Upper lobe of left lung (tissue), 6 donors: ENCODE measurements around the gene MAP3K13. TPM values are rescaled to one million over a fixed set of nuclear protein-coding genes. Genes with fewer than 3 reads are reported as not detected.
"Not testable (repeated sequence)": the region's sequence is repeated elsewhere in the genome, so short reads cannot be mapped to it uniquely, and the experiment has no call there.

Source experiments
- ATAC-seq, 2 donors: fragments of 200-7000 bp; cut with Tn5 transposase; one replicate each; pipeline ENCODE4 v1.9.1; 2022; ENCODE audit warnings: mild to moderate bottlenecking in 2 of 2, moderate library complexity in 2 of 2; ENCODE audit not compliant: low FRiP score in 2 of 2
- DNase-seq, 2 donors: peaks; one replicate each; pipeline ENCODE4 v3.0.0-alpha.2; 2019 to 2020
- H3K27ac ChIP-seq, 4 donors: fragments of 200-600 bp; sonication (generic); one replicate each; pipeline ENCODE4 v1.5.1; 2016 to 2019
- H3K27me3 ChIP-seq, 4 donors: fragments of 200-600 bp; sonication (generic); one replicate each; pipeline ENCODE4 v1.5.1; 2017 to 2019
- H3K36me3 ChIP-seq, 4 donors: fragments of 200-600 bp; sonication (generic); one replicate each; pipeline ENCODE4 v1.5.1; 2016 to 2019
- H3K4me1 ChIP-seq, 4 donors: fragments of 200-600 bp; sonication (generic); one replicate each; pipeline ENCODE4 v1.5.1; 2018 to 2019
- H3K4me3 ChIP-seq, 4 donors: fragments of 200-600 bp; sonication (generic); one replicate each; pipeline ENCODE4 v1.5.1; 2017 to 2019; ENCODE audit warnings: mild to moderate bottlenecking in 2 of 4, moderate library complexity in 1 of 4
- H3K9me3 ChIP-seq, 4 donors: fragments of 200-600 bp; sonication (generic); one replicate each; pipeline ENCODE4 v1.5.1; 2018 to 2019
- EP300 ChIP-seq, 4 donors: sonication (generic); formaldehyde crosslinking; IDR thresholded peaks; one replicate each; pipeline ENCODE4 v1.5.1; 2017; ENCODE audit warnings: antibody characterized with exemption in 4 of 4, control low read depth in 2 of 4
- POLR2A ChIP-seq, 4 donors: fragments of 450-650 bp; IDR thresholded peaks; one replicate each; pipeline ENCODE4 v1.5.1; 2016 to 2017; ENCODE audit warnings: antibody characterized with exemption in 4 of 4, mild to moderate bottlenecking in 2 of 4
- POLR2AphosphoS5 ChIP-seq, 2 donors: sonication (generic); formaldehyde crosslinking; IDR thresholded peaks; one replicate each; pipeline ENCODE4 v1.5.1; 2017; ENCODE audit warnings: antibody characterized with exemption in 2 of 2
- WGBS, 2 donors: methylation state at CpG; one replicate each; pipeline ENCODE4 v1.1.5; 2017 to 2018; 5-methylcytosine and 5-hydroxymethylcytosine counted together
- total RNA-seq, 6 donors: library from RNA; depleted of rRNA in 4 of 6; stranded (reverse); fragments of >200 nt in 4 of 6; gene quantifications; one replicate each; pipeline versions ENCODE4 v1.1.0 to v1.2.1, GENCODE V29; 2016 to 2021
- TF ChIP-seq, protein P1 (sequence below), 6 experiments: fragments of 450-650 bp in 4 of 6; fragments of 200-600 bp in 2 of 6; sonication (generic) in 2 of 6; IDR thresholded peaks; one replicate each; pipeline ENCODE4 v1.5.1; 2016 to 2019; ENCODE audit warnings: antibody characterized with exemption in 6 of 6
- donor health status: DM: no; HTN: no; CAD: no; lungs with moderate emphysema.
- donor health status: DM: no; HTN: yes; CAD: no; lungs with severe emphysema.

MAP3K13 gene
- total RNA-seq, 6 donors from 2014 or later = 25.3 to 41.4 (median 31.2) TPM

GRCh38 chr3:185363662-185364203, 797 bp downstream of the MAP3K13 start:
- WGBS, 2 donors = 6% methylated on average over 8 of the region's 8 CpGs
- Histone ChIP-seq H3K36me3 (no peaks in the 10 kb centered on the region), H3K9me3 (no peaks in the 10 kb centered on the region), H3K27ac (peak overlapping the region; percentile 69 to 77 (median 74)), H3K4me3 (peak overlapping the region; percentile 42 to 61 (median 50)), H3K4me1 (peaks cover 0 to 11% (median 1%) of the 10 kb centered on the region in 4 donors), H3K27me3 (no peaks in the 10 kb centered on the region)
- ATAC-seq = peak; percentile 55 to 56
- TF ChIP-seq, protein P1, sequence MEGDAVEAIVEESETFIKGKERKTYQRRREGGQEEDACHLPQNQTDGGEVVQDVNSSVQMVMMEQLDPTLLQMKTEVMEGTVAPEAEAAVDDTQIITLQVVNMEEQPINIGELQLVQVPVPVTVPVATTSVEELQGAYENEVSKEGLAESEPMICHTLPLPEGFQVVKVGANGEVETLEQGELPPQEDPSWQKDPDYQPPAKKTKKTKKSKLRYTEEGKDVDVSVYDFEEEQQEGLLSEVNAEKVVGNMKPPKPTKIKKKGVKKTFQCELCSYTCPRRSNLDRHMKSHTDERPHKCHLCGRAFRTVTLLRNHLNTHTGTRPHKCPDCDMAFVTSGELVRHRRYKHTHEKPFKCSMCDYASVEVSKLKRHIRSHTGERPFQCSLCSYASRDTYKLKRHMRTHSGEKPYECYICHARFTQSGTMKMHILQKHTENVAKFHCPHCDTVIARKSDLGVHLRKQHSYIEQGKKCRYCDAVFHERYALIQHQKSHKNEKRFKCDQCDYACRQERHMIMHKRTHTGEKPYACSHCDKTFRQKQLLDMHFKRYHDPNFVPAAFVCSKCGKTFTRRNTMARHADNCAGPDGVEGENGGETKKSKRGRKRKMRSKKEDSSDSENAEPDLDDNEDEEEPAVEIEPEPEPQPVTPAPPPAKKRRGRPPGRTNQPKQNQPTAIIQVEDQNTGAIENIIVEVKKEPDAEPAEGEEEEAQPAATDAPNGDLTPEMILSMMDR (IDR thresholded peaks at IDR 0.05) = no peak
- TF ChIP-seq EP300 (IDR thresholded peaks at IDR 0.05) (no peak), POLR2A (IDR thresholded peaks at IDR 0.05) (no peak), POLR2AphosphoS5 (IDR thresholded peaks at IDR 0.05) (no peak)
- DNase-seq = peak in 1 of 2 donors; percentile 26

GRCh38 chr3:185365291-185366073, 2.5 kb downstream of the MAP3K13 start:
- DNase-seq (peak in 1 of 2 donors; percentile 84), ATAC-seq (peak in 1 of 2 donors; percentile 70)
- peaks cover 0 to 11% (median 1%) of the 10 kb centered on the region in 4 donors for H3K4me1 ChIP-seq
- H3K4me3 ChIP-seq = peak overlapping the region in 2 of 4 donors; percentile 56 to 61
- H3K27ac ChIP-seq = peak overlapping the region in 3 of 4 donors; percentile 33 to 73 (median 69)
- peak in 1 of 2 donors; percentile 43 for TF ChIP-seq POLR2AphosphoS5 (IDR thresholded peaks at IDR 0.05)
- TF ChIP-seq POLR2A (IDR thresholded peaks at IDR 0.05) = peak in 1 of 4 donors; percentile 35
- TF ChIP-seq, protein P1 (IDR thresholded peaks at IDR 0.05) = no peak
- TF ChIP-seq EP300 (IDR thresholded peaks at IDR 0.05) = peak in 1 of 4 donors; percentile 72
- 56 to 60% methylated on average over 3 of the region's 3 CpGs for WGBS, 2 donors
- no peaks in the 10 kb centered on the region for H3K36me3 ChIP-seq
- no peaks in the 10 kb centered on the region for H3K9me3 ChIP-seq
- H3K27me3 ChIP-seq = no peaks in the 10 kb centered on the region

GRCh38 chr3:185366074-185366335, 3.1 kb downstream of the MAP3K13 start:
- TF ChIP-seq POLR2A (IDR thresholded peaks at IDR 0.05) = no peak
- no peak for TF ChIP-seq POLR2AphosphoS5 (IDR thresholded peaks at IDR 0.05)
- no peak for TF ChIP-seq EP300 (IDR thresholded peaks at IDR 0.05)
- TF ChIP-seq, protein P1 (IDR thresholded peaks at IDR 0.05) = no peak
- H3K4me3 ChIP-seq = peak overlapping the region in 1 of 4 donors; percentile 5
- 59 to 69% methylated on average over 1 of the region's 1 CpG for WGBS, 2 donors

GRCh38 chr3:185366913-185367312, 4.0 kb downstream of the MAP3K13 start:
- H3K27ac ChIP-seq = no peak overlapping the region
- no peak overlapping the region for H3K4me3 ChIP-seq
- H3K4me1 ChIP-seq = peaks cover 0 to 19% (median 1%) of the 10 kb centered on the region in 4 donors
- TF ChIP-seq, protein P1 (IDR thresholded peaks at IDR 0.05) = no peak
- TF ChIP-seq POLR2A (IDR thresholded peaks at IDR 0.05) (no peak), EP300 (IDR thresholded peaks at IDR 0.05) (no peak), POLR2AphosphoS5 (IDR thresholded peaks at IDR 0.05) (no peak)
- no peaks in the 10 kb centered on the region for H3K27me3 ChIP-seq
- DNase-seq (no peak), ATAC-seq (no peak)
- H3K9me3 ChIP-seq = no peaks in the 10 kb centered on the region
- no peaks in the 10 kb centered on the region for H3K36me3 ChIP-seq

More at GRCh38 chr3:185366074-185366335, 3.1 kb downstream of the MAP3K13 start:
- Histone ChIP-seq H3K27me3 (no peaks in the 10 kb centered on the region), H3K4me1 (peaks cover 0 to 11% (median 1%) of the 10 kb centered on the region in 4 donors), H3K9me3 (no peaks in the 10 kb centered on the region), H3K27ac (peak overlapping the region in 2 of 4 donors; percentile 12 to 33), H3K36me3 (no peaks in the 10 kb centered on the region)
- no peak for DNase-seq
- no peak for ATAC-seq

GRCh38 chr3:185370349-185370748, 7.4 kb downstream of the MAP3K13 start:
- not testable (repeated sequence) for DNase-seq, H3K4me3 ChIP-seq, H3K27me3 ChIP-seq, H3K27ac ChIP-seq, ATAC-seq, H3K9me3 ChIP-seq, H3K36me3 ChIP-seq
- peaks cover 0 to 13% (median 0%) of the 10 kb centered on the region in 4 donors for H3K4me1 ChIP-seq
- WGBS, 2 donors = 81 to 94% methylated on average over 6 of the region's 6 CpGs
